Breast epithelium (tissue), 3 donors: Measurements from ENCODE around the gene INPPL1.

Experiments
- POLR2A ChIP-seq: fragments of 450-650 bp; IDR thresholded peaks from one replicate; pipeline ENCODE4 v1.6.1; 2016; ENCODE audit warnings: antibody characterized with exemption, mild to moderate bottlenecking, moderate library complexity
- POLR2AphosphoS5 ChIP-seq, 3 donors: sonication (generic); formaldehyde crosslinking; IDR thresholded peaks; one replicate each; pipeline ENCODE4 v1.6.1; 2017; ENCODE audit warnings: antibody characterized with exemption in 3 of 3
- TF ChIP-seq, protein P1 (sequence below), 3 donors: fragments of 450-650 bp; IDR thresholded peaks; one replicate each; pipeline ENCODE4 v1.5.1; 2016 to 2017; ENCODE audit warnings: antibody characterized with exemption in 3 of 3, mild to moderate bottlenecking in 3 of 3, moderate library complexity in 3 of 3

GRCh38 chr11:72209101-72209500 lies 15.5 kb upstream of the INPPL1 start:
- TF ChIP-seq, protein P1, sequence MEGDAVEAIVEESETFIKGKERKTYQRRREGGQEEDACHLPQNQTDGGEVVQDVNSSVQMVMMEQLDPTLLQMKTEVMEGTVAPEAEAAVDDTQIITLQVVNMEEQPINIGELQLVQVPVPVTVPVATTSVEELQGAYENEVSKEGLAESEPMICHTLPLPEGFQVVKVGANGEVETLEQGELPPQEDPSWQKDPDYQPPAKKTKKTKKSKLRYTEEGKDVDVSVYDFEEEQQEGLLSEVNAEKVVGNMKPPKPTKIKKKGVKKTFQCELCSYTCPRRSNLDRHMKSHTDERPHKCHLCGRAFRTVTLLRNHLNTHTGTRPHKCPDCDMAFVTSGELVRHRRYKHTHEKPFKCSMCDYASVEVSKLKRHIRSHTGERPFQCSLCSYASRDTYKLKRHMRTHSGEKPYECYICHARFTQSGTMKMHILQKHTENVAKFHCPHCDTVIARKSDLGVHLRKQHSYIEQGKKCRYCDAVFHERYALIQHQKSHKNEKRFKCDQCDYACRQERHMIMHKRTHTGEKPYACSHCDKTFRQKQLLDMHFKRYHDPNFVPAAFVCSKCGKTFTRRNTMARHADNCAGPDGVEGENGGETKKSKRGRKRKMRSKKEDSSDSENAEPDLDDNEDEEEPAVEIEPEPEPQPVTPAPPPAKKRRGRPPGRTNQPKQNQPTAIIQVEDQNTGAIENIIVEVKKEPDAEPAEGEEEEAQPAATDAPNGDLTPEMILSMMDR (IDR thresholded peaks at IDR 0.05), result no peak
- TF ChIP-seq POLR2A, result no peak
- TF ChIP-seq POLR2AphosphoS5 (IDR thresholded peaks at IDR 0.05), result no peak
